ENCODE results near the gene SENP2. TPM values are rescaled to one million over a fixed set of nuclear protein-coding genes. Genes with fewer than 3 reads are reported as not detected.

SENP2 gene
- total RNA-seq, 1 experiment from 2014 or later, result 46.4 TPM

DNA sequence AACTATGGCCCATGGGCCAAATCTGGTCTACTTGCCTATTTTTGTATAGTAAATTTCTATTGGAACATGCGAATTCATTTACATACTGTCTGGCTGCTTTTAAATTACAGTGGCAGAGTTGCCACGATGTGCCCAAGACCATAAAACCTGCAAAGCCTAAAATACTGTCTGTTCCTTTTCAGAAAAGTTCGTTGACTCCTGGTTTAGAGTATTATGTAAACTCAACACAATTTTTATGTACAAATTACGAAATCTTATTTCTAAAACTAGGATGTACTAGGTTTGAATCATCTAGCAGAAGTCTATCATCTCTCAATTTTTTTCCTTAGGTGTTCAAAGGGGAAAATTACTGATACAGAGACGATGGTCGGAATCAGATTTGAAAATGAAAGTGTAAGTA, 26.9 kb downstream of the SENP2 start:
- Histone ChIP-seq H3K4me3 (ENCODE audit: low read length) (no peak overlapping the region), H3K9me3 (ENCODE audit: low read length) (no peaks in the 10 kb centered on the region), H3K4me1 (ENCODE audit: insufficient read depth, low read length) (no peaks in the 10 kb centered on the region), H2AFZ (ENCODE audit: low read length) (no peak overlapping the region), H3K9me2 (replicated peaks; ENCODE audit: low read length) (no peaks in the 10 kb centered on the region), H3F3A (ENCODE audit: low read length, unreplicated experiment) (peaks cover 4% of the 10 kb centered on the region), H3K79me2 (ENCODE audit: low read length) (no peaks in the 10 kb centered on the region), H3K27me3 (ENCODE audit: low read length) (no peaks in the 10 kb centered on the region), H3K9ac (ENCODE audit: low read length) (no peak overlapping the region), H3K27ac (ENCODE audit: low read length) (no peak overlapping the region), H4K20me1 (ENCODE audit: low read length) (no peaks in the 10 kb centered on the region), H3K36me3 (ENCODE audit: low read depth, low read length) (peaks cover 39% of the 10 kb centered on the region), H3K4me2 (ENCODE audit: low read length) (no peak overlapping the region)
- intact Hi-C loops (cut with micrococcal nuclease), result no loop called here
- ChIA-PET POLR2A (ENCODE audit: unreplicated experiment) (no interaction called here), CTCF (no interaction called here)
- no TSS peak for BruUV-seq (replicated peaks)
- TF ChIP-seq EZH2phosphoT487 (IDR thresholded peaks at IDR 0.05; ENCODE audit: borderline replicate concordance, low read length) (no peak), CTCF (conservative IDR thresholded peaks at IDR 0.05; ENCODE audit: low read depth, low read length) (no peak), EZH2 (IDR thresholded peaks at IDR 0.05; ENCODE audit: low read length, unreplicated experiment) (no peak)
- ATAC-seq (no peak), DNase-seq (no peak)

DNA sequence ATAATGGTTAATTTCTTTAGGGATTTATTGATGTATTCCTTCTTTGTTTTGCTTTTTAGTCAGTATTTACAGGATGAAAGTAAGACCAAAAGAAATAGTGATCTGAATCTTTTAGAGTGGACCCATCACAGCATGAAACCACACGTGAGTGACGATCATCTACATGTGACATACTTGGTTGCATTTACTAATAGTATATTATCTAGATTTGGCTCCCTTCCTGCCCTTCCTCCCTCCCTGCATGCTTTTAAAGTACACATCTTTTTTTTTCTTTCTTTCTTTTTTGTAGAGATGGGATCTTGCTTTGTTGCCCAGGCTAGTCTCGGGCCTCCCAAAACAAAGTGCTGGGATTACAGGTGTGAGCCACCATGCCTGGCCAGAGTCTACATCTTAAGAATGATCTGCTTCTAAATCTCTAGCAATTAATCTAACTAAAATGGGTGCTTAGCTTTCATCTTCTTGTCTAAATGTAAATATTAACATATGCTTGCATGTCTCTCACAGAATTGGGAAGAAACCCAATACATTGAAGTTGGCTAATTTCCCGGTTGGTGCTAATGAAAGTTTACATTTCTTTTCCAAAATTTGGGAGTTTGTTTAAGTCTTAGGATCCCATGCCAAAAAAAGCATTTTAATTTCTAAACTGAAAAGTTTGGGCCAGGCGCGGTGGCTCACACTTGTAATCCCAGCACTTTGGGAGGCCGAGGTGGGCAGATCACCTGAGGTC, 38.0 kb downstream of the SENP2 start:
- H3K36me3 ChIP-seq (ENCODE audit: low read depth, low read length), result peaks cover 12% of the 10 kb centered on the region
- no peak for TF ChIP-seq EZH2phosphoT487 (IDR thresholded peaks at IDR 0.05; ENCODE audit: borderline replicate concordance, low read length)
- H3F3A ChIP-seq (ENCODE audit: low read length, unreplicated experiment), result no peaks in the 10 kb centered on the region
- H3K27me3 ChIP-seq (ENCODE audit: low read length), result no peaks in the 10 kb centered on the region
- ChIA-PET POLR2A (ENCODE audit: unreplicated experiment) (no interaction called here), CTCF (no interaction called here)
- DNase-seq (no peak), ATAC-seq (no peak)
- no peak overlapping the region for H2AFZ ChIP-seq (ENCODE audit: low read length)
- BruUV-seq (replicated peaks), result no TSS peak
- no peaks in the 10 kb centered on the region for H3K79me2 ChIP-seq (ENCODE audit: low read length)
- H3K4me1 ChIP-seq (ENCODE audit: insufficient read depth, low read length), result no peaks in the 10 kb centered on the region
- no peaks in the 10 kb centered on the region for H4K20me1 ChIP-seq (ENCODE audit: low read length)
- no peak overlapping the region for H3K4me2 ChIP-seq (ENCODE audit: low read length)
- intact Hi-C loops (cut with micrococcal nuclease), result no loop called here
- H3K27ac ChIP-seq (ENCODE audit: low read length), result no peak overlapping the region
- no peaks in the 10 kb centered on the region for H3K9me2 ChIP-seq (replicated peaks; ENCODE audit: low read length)
- no peak overlapping the region for H3K9ac ChIP-seq (ENCODE audit: low read length)
- H3K9me3 ChIP-seq (ENCODE audit: low read length), result no peaks in the 10 kb centered on the region
- no peak overlapping the region for H3K4me3 ChIP-seq (ENCODE audit: low read length)

GRCh38 chr3:185625784-185626183, 39.7 kb downstream of the SENP2 start:
- Histone ChIP-seq H3K27ac (ENCODE audit: low read length) (no peak overlapping the region), H3K4me1 (ENCODE audit: insufficient read depth, low read length) (peaks cover 13% of the 10 kb centered on the region), H3K36me3 (ENCODE audit: low read depth, low read length) (peaks cover 9% of the 10 kb centered on the region), H3K9me2 (replicated peaks; ENCODE audit: low read length) (no peaks in the 10 kb centered on the region), H4K20me1 (ENCODE audit: low read length) (no peaks in the 10 kb centered on the region), H3K4me2 (ENCODE audit: low read length) (no peak overlapping the region), H3K9me3 (ENCODE audit: low read length) (no peaks in the 10 kb centered on the region), H3K4me3 (ENCODE audit: low read length) (no peak overlapping the region), H3K79me2 (ENCODE audit: low read length) (no peaks in the 10 kb centered on the region), H3K9ac (ENCODE audit: low read length) (no peak overlapping the region), H2AFZ (ENCODE audit: low read length) (no peak overlapping the region), H3F3A (ENCODE audit: low read length, unreplicated experiment) (no peaks in the 10 kb centered on the region), H3K27me3 (ENCODE audit: low read length) (no peaks in the 10 kb centered on the region)
- no TSS peak for BruUV-seq (replicated peaks)
- intact Hi-C loops (cut with micrococcal nuclease), result no loop called here
- TF ChIP-seq EZH2 (IDR thresholded peaks at IDR 0.05; ENCODE audit: low read length, unreplicated experiment) (no peak), EZH2phosphoT487 (IDR thresholded peaks at IDR 0.05; ENCODE audit: borderline replicate concordance, low read length) (no peak), CTCF (conservative IDR thresholded peaks at IDR 0.05; ENCODE audit: low read depth, low read length) (no peak)
- no peak for ATAC-seq
- ChIA-PET CTCF (interaction anchor here (0.6 kb wide), 1 partner anchor 297 kb away, joined by 3 read pairs; no protein-coding TSS in a partner anchor), POLR2A (ENCODE audit: unreplicated experiment) (no interaction called here)
- DNase-seq, result no peak

All from PC-3 (cell line).